HG03066 (cell line): ENCODE data around the gene ST8SIA1.
"Not testable (repeated sequence)": the region's sequence is repeated elsewhere in the genome, so short reads cannot be mapped to it uniquely, and the experiment has no call there.

Source experiments
- ATAC-seq: cut with Tn5 transposase; IDR thresholded peaks from one replicate; pipeline ENCODE4 v1.9.1; 2021; ENCODE audit warnings: low read depth; ENCODE audit not compliant: unreplicated experiment

ST8SIA1 gene, protein sequence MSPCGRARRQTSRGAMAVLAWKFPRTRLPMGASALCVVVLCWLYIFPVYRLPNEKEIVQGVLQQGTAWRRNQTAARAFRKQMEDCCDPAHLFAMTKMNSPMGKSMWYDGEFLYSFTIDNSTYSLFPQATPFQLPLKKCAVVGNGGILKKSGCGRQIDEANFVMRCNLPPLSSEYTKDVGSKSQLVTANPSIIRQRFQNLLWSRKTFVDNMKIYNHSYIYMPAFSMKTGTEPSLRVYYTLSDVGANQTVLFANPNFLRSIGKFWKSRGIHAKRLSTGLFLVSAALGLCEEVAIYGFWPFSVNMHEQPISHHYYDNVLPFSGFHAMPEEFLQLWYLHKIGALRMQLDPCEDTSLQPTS

DNA sequence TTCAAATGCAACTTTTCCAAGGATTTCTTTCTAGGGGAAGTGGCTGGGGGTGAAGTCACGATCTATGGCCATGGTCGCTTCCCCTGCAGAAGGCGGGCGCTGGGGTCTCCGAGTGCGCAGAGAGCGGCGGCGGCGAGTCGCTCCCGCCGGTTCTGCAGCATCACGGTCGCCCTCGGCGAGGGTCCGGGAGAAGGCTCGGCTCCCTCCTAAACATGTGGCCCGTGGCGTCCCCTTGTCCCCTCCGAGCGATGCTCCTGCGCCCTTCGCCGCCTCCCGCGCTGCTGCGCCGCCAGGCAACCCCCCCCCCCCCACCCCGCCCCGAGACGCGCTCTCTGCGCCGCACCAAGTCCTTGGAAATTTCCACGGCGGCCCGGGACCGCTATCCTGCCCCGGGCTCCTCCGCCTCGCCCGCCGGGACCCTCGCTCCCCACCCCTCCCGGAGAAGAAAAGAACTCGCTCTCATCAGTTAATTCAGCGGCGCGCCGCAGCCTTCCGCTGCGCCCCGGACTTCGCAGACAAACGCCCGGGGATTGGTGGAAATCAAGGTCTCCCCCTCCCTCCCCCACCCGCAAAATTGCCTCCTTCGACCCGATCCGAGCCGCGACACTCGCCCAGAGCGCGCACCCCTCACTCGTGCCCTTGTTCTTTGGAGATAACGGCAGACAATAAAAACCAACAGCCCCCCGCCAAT lies at the start of gene ST8SIA1:
Gene ST8SIA1 (minus strand): TSS at position 298 of the 691 bp plus-strand sequence. CDS start 475 bp downstream, outside the sequence.
- no peak for ATAC-seq

DNA sequence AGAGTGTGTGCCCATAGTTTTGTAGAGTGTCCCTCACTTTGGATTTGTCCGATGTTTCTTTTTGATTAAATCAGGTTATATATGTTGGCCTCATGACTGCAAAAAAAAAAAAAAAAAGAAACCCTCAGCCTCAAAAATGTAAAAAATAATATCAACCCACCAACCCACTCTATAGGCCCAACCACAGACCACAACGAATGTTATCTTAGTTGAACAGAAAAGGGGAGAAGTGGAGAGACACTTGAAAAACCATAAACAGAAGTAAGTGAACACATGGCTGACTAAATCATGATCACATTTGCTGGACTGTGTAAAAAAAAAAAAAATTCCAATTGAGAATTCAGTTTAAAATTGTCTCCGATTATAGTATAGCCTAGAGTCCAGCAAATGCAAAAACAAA lies 45.5 kb upstream of the ST8SIA1 start:
- no peak for ATAC-seq

DNA sequence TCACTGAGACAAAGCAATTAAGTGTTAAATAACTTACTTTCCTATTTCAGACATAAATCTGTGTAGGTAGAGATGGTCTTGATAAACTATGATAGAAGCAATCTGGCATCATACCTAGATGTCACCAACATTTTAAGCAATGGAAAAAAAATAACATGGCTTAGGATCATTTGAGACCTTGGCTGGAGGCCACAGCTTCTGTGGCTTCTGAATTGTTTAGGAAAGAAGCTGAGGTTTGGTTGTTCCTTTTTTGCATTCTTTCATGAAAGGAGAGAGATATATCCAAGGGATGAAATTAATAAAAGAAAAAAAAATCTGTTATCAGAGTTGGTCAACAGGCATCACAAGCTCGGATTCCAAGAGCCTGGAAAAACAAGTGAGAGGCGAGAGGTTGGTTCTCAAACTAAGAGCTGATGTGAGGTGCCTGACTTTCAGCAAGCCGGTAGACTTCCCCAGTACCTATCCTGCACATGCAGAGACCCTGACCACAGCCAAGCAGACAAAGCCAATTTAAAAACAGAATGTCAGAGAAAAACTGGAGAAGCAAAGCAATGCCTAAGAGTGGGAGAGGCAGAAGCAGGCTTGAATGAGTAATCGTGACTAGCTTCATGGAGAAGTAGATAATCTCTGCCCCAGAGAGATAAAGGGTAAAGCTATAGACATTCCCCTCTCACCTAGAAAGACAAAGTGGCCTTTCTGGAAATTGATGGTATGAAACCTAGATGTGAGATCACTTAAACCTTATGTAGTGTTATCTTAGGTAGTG lies 43.4 kb upstream of the ST8SIA1 start:
- ATAC-seq, result no peak

DNA sequence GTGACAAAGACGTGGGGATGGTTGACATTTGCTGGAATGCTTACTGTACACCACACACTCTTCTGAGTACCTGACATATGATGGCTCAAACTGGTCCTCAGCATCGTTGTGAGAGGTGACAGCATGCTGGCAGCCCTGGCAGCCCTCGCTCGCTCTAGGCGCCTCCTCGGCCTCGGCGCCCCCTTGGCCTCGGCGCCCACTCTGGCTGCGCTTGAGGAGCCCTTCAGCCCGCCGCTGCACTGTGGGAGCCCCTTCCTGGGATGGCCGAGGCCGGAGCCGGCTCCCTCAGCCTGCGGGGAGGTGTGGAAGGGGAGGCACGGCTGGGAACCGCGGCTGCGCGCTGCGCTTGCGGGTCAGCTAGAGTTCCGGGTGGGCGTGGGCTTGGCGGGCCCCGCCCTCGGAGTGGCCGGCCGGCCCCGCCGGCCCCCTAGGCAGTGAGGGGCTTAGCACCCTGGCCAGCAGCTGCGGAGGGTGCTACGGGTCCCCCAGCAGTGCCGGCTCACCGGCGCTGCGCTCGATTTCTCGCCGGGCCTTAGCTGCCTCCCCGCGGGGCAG lies 42.2 kb upstream of the ST8SIA1 start:
- not testable (repeated sequence) for ATAC-seq

DNA sequence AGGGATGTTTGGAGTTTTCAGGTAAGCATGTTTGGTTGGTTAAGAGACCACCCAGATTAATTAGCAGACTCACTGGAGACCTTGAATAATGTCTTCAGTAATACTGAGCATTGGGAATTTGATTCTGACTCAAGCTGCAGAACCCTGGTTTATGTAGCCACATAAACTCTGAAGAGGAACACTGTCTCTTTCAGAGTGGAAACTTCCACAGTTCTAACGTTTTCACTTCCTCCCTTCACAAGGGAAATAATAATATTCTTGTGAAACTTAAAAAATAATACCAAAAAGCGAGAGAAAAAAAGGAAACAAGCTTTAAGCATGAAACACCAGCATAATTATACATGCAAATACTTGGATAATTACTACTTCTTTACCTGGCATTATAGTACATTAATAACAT lies 40.0 kb upstream of the ST8SIA1 start:
- no peak for ATAC-seq

DNA sequence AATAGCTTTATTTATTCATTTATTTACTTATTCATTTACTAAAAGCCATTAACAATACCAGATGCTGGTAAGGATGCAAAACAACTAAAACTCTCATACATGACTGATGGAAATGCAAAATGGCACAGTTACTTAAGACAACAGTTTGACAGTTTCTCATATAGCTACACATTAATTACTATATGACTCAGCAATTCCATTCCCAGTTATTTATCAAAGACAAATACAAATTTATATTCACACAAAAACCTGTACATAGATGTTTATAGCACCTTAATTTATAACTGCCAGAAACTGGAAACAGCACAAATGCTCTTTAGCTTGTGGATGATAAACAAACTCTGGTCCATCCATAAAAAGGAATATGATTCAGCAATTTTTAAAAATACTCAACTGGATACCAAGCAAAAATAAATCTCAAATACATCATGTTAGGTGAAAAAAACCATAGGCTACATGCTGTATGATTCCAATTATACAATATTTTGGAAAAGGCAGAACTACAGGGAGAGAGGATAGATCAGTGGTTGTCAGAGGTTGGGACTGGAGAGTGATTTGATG lies 37.9 kb upstream of the ST8SIA1 start:
- no peak for ATAC-seq

DNA sequence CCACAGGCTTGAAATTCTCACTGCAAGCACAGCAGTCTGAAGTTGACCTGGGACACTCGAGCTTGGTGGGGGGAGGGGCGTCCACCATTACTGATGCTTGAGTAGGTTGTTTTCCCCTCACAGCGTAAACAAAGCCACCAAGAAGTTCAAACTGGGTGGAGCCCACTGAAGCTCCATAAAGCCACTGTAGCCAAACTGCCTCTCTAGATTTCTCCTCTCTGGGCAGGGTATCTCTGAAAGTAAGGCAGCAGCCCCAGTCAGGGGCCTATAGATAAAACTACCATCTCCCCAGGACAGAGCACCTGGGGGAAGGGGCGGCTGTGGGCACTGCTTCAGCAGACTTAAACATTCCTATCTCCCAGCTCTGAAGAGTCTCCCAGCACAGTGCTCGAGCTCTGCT lies 31.7 kb upstream of the ST8SIA1 start:
- ATAC-seq, result no peak

DNA sequence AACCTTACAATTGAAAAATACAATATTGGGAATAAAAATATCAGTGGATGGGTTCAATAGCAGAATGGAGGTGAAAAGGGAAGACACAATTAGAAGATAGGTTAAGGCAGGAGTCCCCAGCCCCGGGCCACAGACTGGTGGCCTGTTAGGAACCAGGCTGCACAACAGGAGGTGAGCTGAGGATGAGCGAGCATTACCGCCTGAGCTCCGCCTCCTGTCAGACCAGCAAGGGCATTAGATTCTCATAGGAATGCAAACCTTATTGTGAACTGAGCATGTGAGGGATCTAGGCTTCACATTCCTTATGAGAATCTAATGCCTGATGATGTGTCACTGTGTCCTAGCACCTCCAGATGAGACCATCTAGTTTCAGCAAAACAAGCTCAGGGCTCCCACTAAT lies 27.3 kb upstream of the ST8SIA1 start:
- no peak for ATAC-seq

DNA sequence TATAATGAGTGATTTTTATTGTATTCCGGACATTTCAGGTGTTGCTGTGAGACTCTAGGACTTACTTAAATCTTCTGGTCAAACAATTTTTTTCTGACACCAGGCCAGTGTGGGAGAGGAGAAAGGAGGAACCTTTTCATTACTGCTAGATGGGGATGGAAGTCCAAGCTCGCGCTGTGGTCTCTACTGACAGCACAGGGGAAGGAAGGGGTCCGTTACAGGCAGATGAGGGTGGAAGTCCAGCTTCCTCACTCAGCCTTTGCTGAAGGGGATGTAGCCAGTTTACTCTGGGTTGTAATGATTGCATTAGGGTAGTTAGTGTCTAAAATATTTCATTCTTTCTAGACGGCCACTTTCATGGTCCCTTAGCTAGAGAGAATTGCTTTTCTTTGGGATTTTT lies 26.3 kb upstream of the ST8SIA1 start:
- no peak for ATAC-seq

DNA sequence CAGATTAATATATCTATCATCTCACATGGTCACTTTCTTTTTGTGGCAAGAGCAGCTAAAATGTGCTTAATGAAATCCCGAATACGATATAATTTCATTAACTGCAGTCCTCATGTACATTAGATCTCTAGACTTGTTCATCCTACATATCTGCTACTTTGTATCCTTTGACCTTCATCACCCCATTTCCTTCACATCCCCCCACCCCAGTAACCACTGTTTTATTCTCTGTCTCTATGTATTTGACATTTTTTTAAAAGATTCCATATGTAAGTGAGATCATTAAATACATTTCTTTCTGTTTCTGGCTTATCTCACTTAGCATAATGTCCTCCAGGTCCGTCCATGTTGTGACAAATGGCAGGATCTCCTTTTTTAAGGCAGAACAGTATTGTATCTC lies 23.0 kb upstream of the ST8SIA1 start:
- no peak for ATAC-seq

DNA sequence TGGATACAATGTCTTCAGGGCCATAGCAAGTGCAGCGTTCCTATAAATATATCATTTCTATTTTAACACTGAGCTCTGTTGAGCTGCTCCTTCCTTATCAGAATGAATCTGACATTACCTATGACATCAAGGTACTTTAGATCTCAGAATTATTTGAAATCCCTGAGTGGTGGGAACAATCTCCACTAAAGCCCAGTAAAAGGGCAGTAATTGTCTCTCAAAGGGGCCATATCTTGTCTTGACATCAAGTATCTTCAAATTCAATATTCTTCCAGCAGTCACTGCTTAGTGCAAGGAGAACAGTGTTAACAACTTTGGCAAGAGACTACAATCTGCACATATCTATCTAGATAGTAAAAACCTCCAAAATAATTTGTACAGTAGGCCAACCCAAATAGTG lies 21.7 kb upstream of the ST8SIA1 start:
- ATAC-seq, result no peak

DNA sequence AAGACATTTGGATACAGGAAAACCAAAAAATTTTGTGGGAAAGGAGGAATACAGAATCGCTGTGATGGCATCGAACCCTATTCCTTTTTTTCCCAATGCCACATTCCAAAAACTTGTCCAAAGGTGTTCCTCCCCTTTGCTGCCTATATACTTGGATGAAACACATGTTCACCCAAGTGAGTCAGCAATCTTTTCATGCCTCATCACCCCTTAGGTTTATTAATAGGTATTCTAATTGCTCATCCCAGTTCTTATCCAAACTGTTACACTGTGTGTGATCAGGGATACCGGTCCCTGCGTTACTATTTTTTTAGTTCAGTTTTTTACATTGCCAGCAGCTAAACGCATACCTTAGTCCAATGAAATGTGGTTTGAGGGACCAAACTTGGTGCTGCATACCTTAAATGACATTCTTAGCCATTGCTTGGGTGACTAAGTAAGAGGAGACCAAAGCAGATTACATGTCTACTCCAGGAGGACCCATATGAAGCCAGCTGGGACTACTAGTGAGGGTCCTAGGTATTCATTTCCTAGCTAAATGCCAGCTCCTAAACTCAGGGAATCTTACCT lies 20.6 kb upstream of the ST8SIA1 start:
- no peak for ATAC-seq

DNA sequence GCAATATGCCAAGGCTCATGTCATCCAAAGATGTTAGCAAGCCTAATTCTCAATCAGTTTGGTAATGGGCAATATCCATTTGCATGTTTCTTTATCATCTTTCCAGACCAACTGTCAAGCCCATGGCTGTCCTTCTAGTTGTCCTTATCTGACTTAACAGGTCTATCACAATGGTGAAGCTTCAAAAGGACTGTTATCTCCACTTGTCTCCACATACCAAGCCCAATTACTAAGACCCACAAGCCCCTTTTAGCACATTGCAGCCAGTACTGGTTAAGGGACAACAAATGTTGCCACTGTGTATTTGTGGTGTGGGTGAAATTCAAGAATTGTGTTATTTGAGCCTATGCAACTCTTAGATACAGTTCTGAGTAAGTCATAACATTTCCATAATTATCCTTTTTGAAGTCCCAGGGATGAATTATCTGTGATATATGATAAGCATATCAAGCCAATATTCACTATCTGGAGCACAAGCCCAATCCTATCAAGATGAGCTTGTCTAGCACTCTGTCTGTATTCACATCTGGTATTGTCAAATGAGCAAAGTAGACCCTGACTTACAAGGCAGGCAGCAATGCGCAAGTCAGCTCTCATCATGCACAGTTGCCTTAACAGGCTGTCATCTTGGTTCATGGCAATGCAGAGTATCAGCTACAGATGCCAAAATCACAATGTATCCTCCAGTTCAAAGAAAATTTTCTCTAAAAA lies 19.3 kb upstream of the ST8SIA1 start:
- ATAC-seq, result no peak

DNA sequence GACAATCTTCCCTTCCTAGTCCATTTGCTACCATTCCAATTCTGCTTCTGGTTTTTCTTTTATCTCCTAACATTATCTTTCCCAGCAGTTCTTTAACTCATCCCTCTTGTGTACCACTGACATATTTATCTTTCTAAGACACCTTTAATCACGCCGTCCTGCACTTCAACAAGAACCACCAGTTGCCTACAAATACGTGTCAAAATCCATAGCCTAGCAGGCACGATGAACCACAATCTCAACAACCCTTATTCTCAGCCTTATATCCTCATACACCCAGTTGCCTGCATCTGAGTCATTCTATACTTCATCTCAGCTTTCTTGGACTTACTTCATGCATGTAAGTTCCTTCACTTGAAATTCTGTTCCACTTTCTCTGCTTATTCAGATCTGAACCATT lies 16.4 kb upstream of the ST8SIA1 start:
- ATAC-seq, result no peak

DNA sequence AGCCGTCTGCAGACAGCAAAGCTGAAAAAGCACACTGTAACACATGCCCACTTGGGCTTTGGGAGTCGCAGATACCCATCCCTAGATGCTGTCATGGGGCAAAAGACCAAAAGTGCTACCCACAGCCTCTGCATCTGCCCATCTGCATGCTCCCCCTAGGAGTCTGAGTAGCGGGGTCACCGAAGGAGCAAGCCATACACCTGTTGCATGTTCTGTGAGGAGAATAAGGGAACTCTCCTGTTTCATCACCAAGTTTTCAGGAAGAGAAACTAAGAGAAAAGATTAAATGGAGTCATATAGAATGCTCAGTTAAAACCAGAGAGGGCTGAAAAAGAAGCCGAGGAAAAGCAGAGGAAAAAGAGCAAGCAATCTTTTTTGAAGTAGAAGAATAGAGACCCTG lies 13.7 kb upstream of the ST8SIA1 start:
- no peak for ATAC-seq

DNA sequence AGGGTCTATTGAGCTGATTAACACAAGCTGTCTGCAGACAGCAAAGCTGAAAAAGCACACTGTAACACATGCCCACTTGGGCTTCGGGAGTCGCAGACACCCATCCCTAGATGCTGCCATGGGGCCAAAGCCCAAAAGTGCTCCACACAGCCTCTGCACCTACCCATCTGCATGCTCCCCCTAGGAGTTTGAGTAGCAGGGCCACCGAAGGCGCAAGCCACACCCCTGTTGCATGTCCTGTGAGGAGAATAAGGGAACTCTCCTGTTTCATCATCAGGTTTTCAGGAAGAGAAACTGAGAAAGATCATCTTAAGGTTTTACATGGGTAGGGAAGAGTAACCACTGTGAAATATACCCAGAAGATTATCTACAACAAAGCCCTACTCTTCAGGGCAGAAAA lies 5.6 kb upstream of the ST8SIA1 start:
- no peak for ATAC-seq

DNA sequence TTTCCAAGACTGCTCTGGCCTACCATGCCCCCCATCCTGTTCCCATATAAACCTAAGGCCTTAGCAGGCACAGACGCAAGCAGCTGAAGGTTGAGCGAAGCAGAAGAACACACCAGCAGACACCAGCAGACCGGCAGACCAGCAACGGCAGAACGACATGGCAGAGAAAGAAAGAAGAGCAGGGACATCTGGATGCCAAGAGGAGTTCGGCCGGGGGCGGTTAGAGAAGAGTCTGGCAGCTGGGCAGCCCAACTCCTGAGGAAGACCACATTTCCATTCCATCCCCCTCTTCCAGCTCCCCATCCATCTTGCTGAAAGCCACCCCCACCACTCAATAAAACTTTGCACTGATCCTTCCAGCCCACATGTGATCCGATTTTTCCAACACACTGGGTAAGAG lies 5.2 kb upstream of the ST8SIA1 start:
- no peak for ATAC-seq

DNA sequence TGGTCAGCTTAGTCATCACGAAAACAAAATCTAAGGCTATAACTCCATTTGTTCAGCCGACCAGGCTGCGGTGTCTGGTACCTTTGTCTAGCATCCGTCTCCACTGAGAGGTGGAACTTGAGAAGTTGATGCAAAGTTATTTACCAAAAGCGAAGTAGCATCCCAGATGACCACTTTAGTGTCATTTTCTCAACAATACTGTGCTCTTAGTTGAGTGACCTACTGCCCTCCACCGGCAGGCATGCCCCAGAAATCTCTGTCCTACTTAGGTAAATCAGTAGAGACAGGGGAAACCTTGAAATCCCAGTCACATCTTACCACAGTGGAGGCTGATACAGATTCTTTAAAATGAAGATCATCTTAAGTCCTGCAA lies 1.3 kb upstream of the ST8SIA1 start:
- no peak for ATAC-seq

DNA sequence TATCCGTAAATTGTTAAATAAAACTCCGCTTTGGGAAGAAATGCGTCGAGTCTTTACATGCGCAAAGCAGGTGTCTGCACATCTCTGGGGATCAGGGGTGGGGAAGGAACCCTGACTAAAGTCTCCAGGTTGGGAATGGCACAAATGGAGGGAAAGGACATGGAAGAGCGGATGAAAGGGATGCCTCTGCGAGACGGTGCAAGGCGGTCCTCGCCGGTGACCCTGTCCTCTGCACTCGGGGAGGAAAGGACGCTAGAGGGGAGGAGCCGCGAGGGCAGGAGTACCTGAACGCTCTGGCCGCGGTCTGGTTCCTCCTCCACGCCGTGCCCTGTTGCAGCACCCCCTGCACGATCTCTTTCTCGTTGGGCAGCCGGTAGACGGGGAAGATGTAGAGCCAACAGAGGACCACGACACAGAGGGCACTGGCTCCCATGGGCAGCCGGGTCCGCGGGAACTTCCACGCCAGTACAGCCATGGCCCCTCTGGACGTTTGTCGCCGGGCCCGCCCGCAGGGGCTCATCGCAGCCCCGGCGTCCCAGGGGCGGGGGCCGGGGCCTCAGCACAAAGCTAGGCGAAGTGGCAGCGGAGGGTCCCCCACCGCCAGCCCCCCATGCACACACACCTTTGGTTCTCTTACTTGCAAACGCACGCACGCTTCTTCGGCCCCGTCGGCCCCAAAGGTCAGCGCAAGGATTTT lies 646 bp downstream of the ST8SIA1 start:
- ATAC-seq, result no peak
